Activated T-cell treated with anti-CD3 and anti-CD28 coated beads, Interleukin-2, amount 50 U/mL, for 24 hours (primary cell): ENCODE results near the gene CCDC81.
"Not testable (repeated sequence)": the region's sequence is repeated elsewhere in the genome, so short reads cannot be mapped to it uniquely, and the experiment has no call there.

Source experiments
- DNase-seq: peaks from one replicate; pipeline ENCODE4 v3.0.0-alpha.2; 2020
- H3K27ac Mint-ChIP-seq: 2 replicates; pipeline ENCODE4 v1.8.0; 2020; ENCODE audit warnings: mild to moderate bottlenecking, mixed read lengths
- H3K27me3 Mint-ChIP-seq: 2 replicates; pipeline ENCODE4 v1.8.0; 2020; ENCODE audit warnings: mixed read lengths
- H3K36me3 Mint-ChIP-seq: 2 replicates; pipeline ENCODE4 v1.8.0; 2020; ENCODE audit warnings: low read depth, mixed read lengths
- H3K4me1 Mint-ChIP-seq: 2 replicates; pipeline ENCODE4 v1.8.0; 2020; ENCODE audit warnings: low read depth, mixed read lengths
- H3K4me3 Mint-ChIP-seq: 2 replicates; pipeline ENCODE4 v1.8.0; 2020; ENCODE audit warnings: mild to moderate bottlenecking, moderate library complexity, mixed read lengths
- H3K9me3 Mint-ChIP-seq: 2 replicates; pipeline ENCODE4 v1.8.0; 2020; ENCODE audit warnings: mixed read lengths

Gene CCDC81

GRCh38 chr11:86374586-86374985 is at the start of gene CCDC81:
Gene CCDC81 (plus strand): TSS chr11:86374887. CDS start chr11:86375164, 277 bp downstream.
- no peak within 1 kb of the TSS for H3K27ac Mint-ChIP-seq

GRCh38 chr11:86335131-86335767 is 39.4 kb upstream of the CCDC81 start:
- H3K36me3 Mint-ChIP-seq, result peaks cover 90% of the 10 kb centered on the region
- H3K9me3 Mint-ChIP-seq, result no peaks in the 10 kb centered on the region
- no peak for DNase-seq
- H3K4me1 Mint-ChIP-seq, result peaks cover 6% of the 10 kb centered on the region
- H3K4me3 Mint-ChIP-seq, result no peak overlapping the region
- H3K27ac Mint-ChIP-seq, result no peak overlapping the region
- no peaks in the 10 kb centered on the region for H3K27me3 Mint-ChIP-seq

More at GRCh38 chr11:86374586-86374985, at the start of gene CCDC81:
- no peaks in the 10 kb centered on the region for H3K36me3 Mint-ChIP-seq
- peaks cover 7% of the 10 kb centered on the region for H3K4me1 Mint-ChIP-seq
- H3K27me3 Mint-ChIP-seq, result peaks cover 19% of the 10 kb centered on the region
- peaks cover 2% of the 10 kb centered on the region for H3K9me3 Mint-ChIP-seq
- no peak for DNase-seq
- no peak within 1 kb of the TSS for H3K4me3 Mint-ChIP-seq

GRCh38 chr11:86337227-86337626 is 37.5 kb upstream of the CCDC81 start:
- no peak for DNase-seq
- Mint-ChIP-seq H3K27ac (no peak overlapping the region), H3K4me3 (no peak overlapping the region), H3K36me3 (peaks cover 92% of the 10 kb centered on the region), H3K9me3 (no peaks in the 10 kb centered on the region), H3K4me1 (peaks cover 12% of the 10 kb centered on the region), H3K27me3 (no peaks in the 10 kb centered on the region)

GRCh38 chr11:86341382-86341781 is 33.3 kb upstream of the CCDC81 start:
- Mint-ChIP-seq H3K4me3 (no peak overlapping the region), H3K4me1 (peaks cover 27% of the 10 kb centered on the region), H3K9me3 (no peaks in the 10 kb centered on the region), H3K36me3 (peaks cover 83% of the 10 kb centered on the region), H3K27ac (no peak overlapping the region), H3K27me3 (no peaks in the 10 kb centered on the region)
- no peak for DNase-seq

- Mint-ChIP-seq H3K9me3 (no peaks in the 10 kb centered on the region), H3K27me3 (no peaks in the 10 kb centered on the region), H3K36me3 (peaks cover 47% of the 10 kb centered on the region), H3K27ac (no peak overlapping the region), H3K4me1 (peaks cover 18% of the 10 kb centered on the region), H3K4me3 (no peak overlapping the region)
- no peak for DNase-seq
These were observed 28.2 kb upstream of the CCDC81 start for GRCh38 chr11:86346513-86346912.

DNA sequence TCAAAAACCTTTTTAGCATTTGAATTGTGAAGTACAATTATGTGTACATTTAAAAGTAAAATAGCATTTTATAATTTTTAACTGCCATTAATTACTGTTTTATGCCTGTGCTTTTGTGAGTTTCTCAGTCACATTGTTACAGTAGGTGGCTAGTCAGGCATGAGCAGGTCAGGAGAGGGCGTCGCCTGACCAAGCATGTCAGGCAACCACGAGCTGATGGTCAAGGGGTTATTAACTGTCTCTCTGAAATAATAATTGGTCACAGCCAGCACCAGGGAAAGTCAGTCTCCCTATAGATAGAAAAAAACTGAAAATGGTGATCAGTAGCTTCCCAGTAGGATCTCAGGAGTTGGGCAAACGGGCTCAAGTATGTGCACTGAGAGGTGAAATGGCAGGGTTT is 19.4 kb upstream of the CCDC81 start:
- Mint-ChIP-seq H3K9me3 (no peaks in the 10 kb centered on the region), H3K4me1 (no peaks in the 10 kb centered on the region), H3K27me3 (no peaks in the 10 kb centered on the region), H3K27ac (no peak overlapping the region), H3K4me3 (no peak overlapping the region), H3K36me3 (no peaks in the 10 kb centered on the region)
- no peak for DNase-seq

DNA sequence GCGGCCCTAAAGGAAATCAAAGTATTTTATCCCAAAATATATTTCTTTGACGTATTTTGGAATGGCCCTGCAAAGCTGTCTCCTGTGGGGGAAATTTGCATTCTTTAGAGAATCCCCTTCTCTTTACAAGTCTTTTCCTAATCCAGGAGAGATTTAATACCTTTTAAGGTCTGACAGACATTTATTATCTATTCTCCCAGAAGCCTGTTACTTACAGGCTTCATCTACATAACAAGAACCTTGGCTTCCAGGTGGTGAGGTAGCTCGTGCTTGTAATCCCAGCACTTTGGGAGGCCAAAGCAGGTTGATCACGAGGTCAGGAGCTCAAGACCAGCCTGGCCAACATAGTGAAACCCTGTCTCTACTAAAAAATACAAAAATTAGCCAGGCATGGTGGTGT is 17.3 kb upstream of the CCDC81 start:
- H3K9me3 Mint-ChIP-seq, H3K4me3 Mint-ChIP-seq, H3K27ac Mint-ChIP-seq, H3K27me3 Mint-ChIP-seq, H3K36me3 Mint-ChIP-seq, DNase-seq, H3K4me1 Mint-ChIP-seq: not testable (repeated sequence)

GRCh38 chr11:86358720-86359119 is 16.0 kb upstream of the CCDC81 start:
- no peak for DNase-seq
- no peaks in the 10 kb centered on the region for H3K27me3 Mint-ChIP-seq
- no peak overlapping the region for H3K4me3 Mint-ChIP-seq
- H3K4me1 Mint-ChIP-seq, result no peaks in the 10 kb centered on the region
- H3K36me3 Mint-ChIP-seq, result no peaks in the 10 kb centered on the region
- H3K27ac Mint-ChIP-seq, result no peak overlapping the region
- H3K9me3 Mint-ChIP-seq, result peaks cover 4% of the 10 kb centered on the region

GRCh38 chr11:86360775-86361395 is 13.8 kb upstream of the CCDC81 start:
- no peaks in the 10 kb centered on the region for H3K4me1 Mint-ChIP-seq
- H3K27me3 Mint-ChIP-seq, result no peaks in the 10 kb centered on the region
- peaks cover 4% of the 10 kb centered on the region for H3K9me3 Mint-ChIP-seq
- no peaks in the 10 kb centered on the region for H3K36me3 Mint-ChIP-seq
- DNase-seq, result no peak
- H3K4me3 Mint-ChIP-seq, result no peak overlapping the region
- no peak overlapping the region for H3K27ac Mint-ChIP-seq

- peaks cover 4% of the 10 kb centered on the region for H3K9me3 Mint-ChIP-seq
- no peaks in the 10 kb centered on the region for H3K36me3 Mint-ChIP-seq
- H3K27me3 Mint-ChIP-seq, result no peaks in the 10 kb centered on the region
- no peaks in the 10 kb centered on the region for H3K4me1 Mint-ChIP-seq
- no peak overlapping the region for H3K27ac Mint-ChIP-seq
- no peak for DNase-seq
- no peak overlapping the region for H3K4me3 Mint-ChIP-seq
These were observed 11.3 kb upstream of the CCDC81 start for GRCh38 chr11:86363424-86363823.

GRCh38 chr11:86365546-86365945 is 9.1 kb upstream of the CCDC81 start:
- no peak for DNase-seq
- H3K27ac Mint-ChIP-seq, result no peak overlapping the region
- no peaks in the 10 kb centered on the region for H3K27me3 Mint-ChIP-seq
- peaks cover 4% of the 10 kb centered on the region for H3K9me3 Mint-ChIP-seq
- no peaks in the 10 kb centered on the region for H3K36me3 Mint-ChIP-seq
- H3K4me1 Mint-ChIP-seq, result no peaks in the 10 kb centered on the region
- H3K4me3 Mint-ChIP-seq, result no peak overlapping the region

- H3K36me3 Mint-ChIP-seq, result no peaks in the 10 kb centered on the region
- no peak overlapping the region for H3K4me3 Mint-ChIP-seq
- DNase-seq, result no peak
- H3K27me3 Mint-ChIP-seq, result peaks cover 11% of the 10 kb centered on the region
- peaks cover 7% of the 10 kb centered on the region for H3K4me1 Mint-ChIP-seq
- H3K9me3 Mint-ChIP-seq, result no peaks in the 10 kb centered on the region
- no peak overlapping the region for H3K27ac Mint-ChIP-seq
These were observed 5.0 kb upstream of the CCDC81 start for GRCh38 chr11:86369668-86370067.

- H3K27ac Mint-ChIP-seq, result no peak overlapping the region
- H3K9me3 Mint-ChIP-seq, result no peaks in the 10 kb centered on the region
- H3K4me3 Mint-ChIP-seq, result no peak overlapping the region
- H3K27me3 Mint-ChIP-seq, result peaks cover 14% of the 10 kb centered on the region
- DNase-seq, result no peak
- H3K36me3 Mint-ChIP-seq, result no peaks in the 10 kb centered on the region
- H3K4me1 Mint-ChIP-seq, result peaks cover 7% of the 10 kb centered on the region
These were observed 4.5 kb upstream of the CCDC81 start for GRCh38 chr11:86370171-86370570.

DNA sequence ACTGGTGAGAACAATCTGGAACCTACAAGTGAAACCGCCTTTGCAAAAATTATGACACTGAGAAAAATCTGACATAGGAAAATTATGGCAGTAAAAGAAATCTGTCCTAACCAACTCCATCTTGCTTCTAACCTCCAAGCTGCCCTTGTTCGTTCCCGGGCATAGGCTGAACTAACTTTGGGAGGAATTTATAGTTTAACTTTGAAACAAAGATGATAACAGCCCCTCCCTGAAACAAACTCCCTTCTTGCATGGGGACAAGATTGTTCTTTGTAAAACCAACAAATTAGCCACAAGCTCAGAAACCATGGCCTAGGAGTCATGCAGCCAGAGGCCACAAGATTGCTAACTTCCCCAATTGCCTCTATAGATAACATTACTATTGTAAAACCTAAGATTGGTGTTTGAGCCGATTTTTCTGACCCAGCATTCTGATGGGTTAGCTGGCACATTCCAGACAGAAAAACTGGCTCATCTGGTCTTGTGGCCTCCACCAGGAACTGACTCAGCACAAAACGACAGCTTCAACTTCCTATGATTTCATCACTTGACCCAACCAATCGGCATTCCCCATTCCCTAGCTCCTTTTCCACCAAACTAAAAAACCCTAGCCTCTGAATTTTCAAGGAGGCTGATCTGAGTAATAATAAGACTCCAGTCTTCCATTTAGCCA is 3.6 kb upstream of the CCDC81 start:
- Mint-ChIP-seq H3K4me3 (no peak overlapping the region), H3K4me1 (peaks cover 7% of the 10 kb centered on the region), H3K27me3 (peaks cover 19% of the 10 kb centered on the region), H3K36me3 (no peaks in the 10 kb centered on the region), H3K9me3 (no peaks in the 10 kb centered on the region), H3K27ac (no peak overlapping the region)
- DNase-seq, result no peak

GRCh38 chr11:86372041-86372440 is 2.6 kb upstream of the CCDC81 start:
- Mint-ChIP-seq H3K27me3 (peaks cover 19% of the 10 kb centered on the region), H3K36me3 (no peaks in the 10 kb centered on the region), H3K9me3 (peaks cover 2% of the 10 kb centered on the region)

More at GRCh38 chr11:86372041-86372440, 2.6 kb upstream of the CCDC81 start:
- H3K4me1 Mint-ChIP-seq, result peaks cover 7% of the 10 kb centered on the region
- DNase-seq, result no peak
- H3K4me3 Mint-ChIP-seq, result no peak overlapping the region
- no peak overlapping the region for H3K27ac Mint-ChIP-seq
